HepG2 (cell line): ENCODE results near the gene YIF1A. TPM values are rescaled to one million over a fixed set of nuclear protein-coding genes. Genes with fewer than 3 reads are reported as not detected.

Source experiments
- ATAC-seq: fragments of 200-7000 bp; cut with Tn5 transposase; 3 replicates; pipeline ENCODE4 v1.9.1; 2020; ENCODE audit warnings: mild to moderate bottlenecking, moderate library complexity
- BruUV-seq: library from RNA; stranded (reverse); fragments of 400-500 nt; replicated peaks from 2 replicates; lab custom pipeline; 2021; lab: Mats Ljungman, UMichigan
- CTCF ChIA-PET: fragments of 300-600 bp; formaldehyde crosslinking; extraction: SDS; loops from one replicate; lab custom pipeline; 2021; ENCODE audit warnings: low total read pairs, inconsistent platforms, low intra/inter-chr PET ratio; lab: Yijun Ruan, JAX
- POLR2A ChIA-PET: fragments of 350-600 bp; sonication (Branson Sonifier 250); formaldehyde crosslinking; loops from one replicate; lab custom pipeline; 2020; ENCODE audit warnings: antibody characterized with exemption, inconsistent platforms; lab: Yijun Ruan, JAX
- DNase-seq: peaks from one replicate; pipeline ENCODE4 v3.0.0-alpha.2; 2015; ENCODE audit warnings: low spot score
- FAIRE-seq: peaks from 3 replicates; lab custom pipeline; 2011; peaks lifted over from hg19 to GRCh38; lab: Jason Lieb, UNC
- H2AFZ ChIP-seq: one replicate; pipeline ENCODE4 v1.6.1; 2011; ENCODE audit warnings: low read length, inconsistent platforms
- H3K27ac ChIP-seq: fragments of 300-600 bp; 3 replicates; pipeline ENCODE4 v1.8.0; 2011; ENCODE audit warnings: mixed run types, mild to moderate bottlenecking, mixed read lengths, low read length, inconsistent platforms; ENCODE audit not compliant: insufficient read depth; ENCODE audit errors: extremely low read length
- H3K27me3 ChIP-seq, 2 experiments: fragments of 200-600 bp in 1 of 2; 2 replicates in 1 of 2; 3 replicates in 1 of 2; pipeline versions ENCODE4 v1.6.0 to v1.8.0; 2011; ENCODE audit warnings: low read length in 2 of 2, mild to moderate bottlenecking in 2 of 2, moderate library complexity in 2 of 2, inconsistent platforms in 1 of 2; ENCODE audit not compliant: insufficient read depth in 2 of 2, control insufficient read depth in 1 of 2
- H3K36me3 ChIP-seq, 2 experiments: fragments of 200-600 bp in 1 of 2; replicated peaks in 1 of 2; 2 replicates in 1 of 2; 3 replicates in 1 of 2; pipeline versions ENCODE4 v1.5.1 to v1.8.0; 2011; ENCODE audit warnings: low read length in 2 of 2, inconsistent platforms in 1 of 2; ENCODE audit not compliant: insufficient read depth in 2 of 2, control insufficient read depth in 1 of 2
- H3K4me1 ChIP-seq: 2 replicates; pipeline ENCODE4 v1.5.1; 2012; ENCODE audit warnings: low read length, inconsistent platforms; ENCODE audit not compliant: insufficient read depth
- H3K4me2 ChIP-seq: 2 replicates; pipeline ENCODE4 v1.6.0; 2011; ENCODE audit warnings: low read depth, low read length, inconsistent platforms
- H3K4me3 ChIP-seq, 3 experiments: fragments of 200-600 bp in 1 of 3; sonication (generic), shearing (Covaris generic) in 1 of 3; replicated peaks in 1 of 3; 2 replicates each; pipeline ENCODE4 v1.5.1; 2011 to 2016; ENCODE audit warnings: low read length in 3 of 3, inconsistent platforms in 2 of 3, low read depth in 2 of 3, mild to moderate bottlenecking in 2 of 3, control low read depth in 1 of 3, mixed read lengths in 1 of 3; ENCODE audit not compliant: insufficient read depth in 1 of 3
- H3K79me2 ChIP-seq: one replicate; pipeline ENCODE4 v1.6.1; 2011; ENCODE audit warnings: low read length, inconsistent platforms; ENCODE audit not compliant: insufficient read depth
- H3K9ac ChIP-seq: 2 replicates; pipeline ENCODE4 v1.6.0; 2011; ENCODE audit warnings: mild to moderate bottlenecking, low read depth, low read length, inconsistent platforms; ENCODE audit not compliant: insufficient read depth
- H3K9me3 ChIP-seq: 2 replicates; pipeline ENCODE4 v1.5.1; 2012; ENCODE audit warnings: mild to moderate bottlenecking, low read length
- H4K20me1 ChIP-seq: 2 replicates; pipeline ENCODE4 v1.6.0; 2011; ENCODE audit warnings: inconsistent platforms, mild to moderate bottlenecking, low read length, moderate library complexity; ENCODE audit not compliant: insufficient read depth
- EED ChIP-seq: sonication (generic); formaldehyde crosslinking; IDR thresholded peaks from 2 replicates; pipeline ENCODE4 v1.5.0; 2020; ENCODE audit warnings: mild to moderate bottlenecking, missing genetic modification reagents
- KAT8 ChIP-seq: IDR thresholded peaks from 2 replicates; pipeline ENCODE4 v1.6.1; 2016; ENCODE audit warnings: missing genetic modification reagents, missing compliant biosample characterization
- MEIS1 ChIP-seq: sonication (generic); formaldehyde crosslinking; IDR thresholded peaks from 2 replicates; pipeline ENCODE4 v1.9.0; 2021; ENCODE audit warnings: mild to moderate bottlenecking, missing genetic modification reagents, moderate library complexity, borderline replicate concordance
- MXD4 ChIP-seq: IDR thresholded peaks from 2 replicates; pipeline ENCODE4 v1.6.1; 2016; ENCODE audit warnings: mild to moderate bottlenecking, missing biosample characterization, missing genetic modification reagents
- NR2F2 ChIP-seq: IDR thresholded peaks from 2 replicates; pipeline ENCODE4 v1.6.1; 2012; ENCODE audit warnings: low read depth, inconsistent platforms, borderline replicate concordance
- PHF21A ChIP-seq: sonication (generic); formaldehyde crosslinking; IDR thresholded peaks from 2 replicates; pipeline ENCODE4 v1.5.0; 2020; ENCODE audit warnings: mild to moderate bottlenecking, missing genetic modification reagents
- PHF8 ChIP-seq: sonication (generic); formaldehyde crosslinking; IDR thresholded peaks from 2 replicates; pipeline ENCODE4 v1.5.0; 2020; ENCODE audit warnings: missing genetic modification reagents
- RBM39 ChIP-seq: fragments of 200-400 bp; formaldehyde crosslinking; IDR thresholded peaks from one replicate; pipeline ENCODE4 v1.6.1; 2018; ENCODE audit warnings: antibody characterized with exemption, mild to moderate bottlenecking, low read depth, low read length; ENCODE audit not compliant: poor library complexity, severe bottlenecking
- SIN3B ChIP-seq: fragments of 150-350 bp; IDR thresholded peaks from 2 replicates; pipeline ENCODE4 v1.6.1; 2014; ENCODE audit warnings: low read length
- SPEN ChIP-seq: sonication (generic); formaldehyde crosslinking; IDR thresholded peaks from 2 replicates; pipeline ENCODE4 v1.5.1; 2020; ENCODE audit warnings: low read depth, mild to moderate bottlenecking, missing genetic modification reagents
- ZBTB20 ChIP-seq: sonication (generic); formaldehyde crosslinking; IDR thresholded peaks from 2 replicates; pipeline ENCODE4 v1.8.1; 2023; ENCODE audit warnings: missing genetic modification reagents, low read depth, mild to moderate bottlenecking, borderline replicate concordance
- ZFYVE20 ChIP-seq: sonication (generic); formaldehyde crosslinking; IDR thresholded peaks from 2 replicates; pipeline ENCODE4 v1.8.0; 2023; ENCODE audit warnings: low read depth, mild to moderate bottlenecking, moderate library complexity, missing genetic modification reagents, borderline replicate concordance
- ZNF207 ChIP-seq: fragments of 450-650 bp; IDR thresholded peaks from 2 replicates; pipeline ENCODE4 v1.6.1; 2016; ENCODE audit warnings: antibody characterized with exemption, borderline replicate concordance
- ZNF543 ChIP-seq: sonication (generic); formaldehyde crosslinking; IDR thresholded peaks from 2 replicates; pipeline ENCODE4 v1.4.0; 2020; ENCODE audit warnings: mild to moderate bottlenecking, missing genetic modification reagents
- ZNF569 ChIP-seq: sonication (generic); formaldehyde crosslinking; IDR thresholded peaks from 2 replicates; pipeline ENCODE4 v1.5.0; 2020; ENCODE audit warnings: mild to moderate bottlenecking, missing genetic modification reagents, moderate library complexity, borderline replicate concordance
- ZNF891 ChIP-seq: sonication (generic); formaldehyde crosslinking; IDR thresholded peaks from 2 replicates; pipeline ENCODE4 v1.5.0; 2020; ENCODE audit warnings: mild to moderate bottlenecking, missing genetic modification reagents
- WGBS: methylation state at CpG from one replicate; pipeline ENCODE4 v1.1.6; 2017; ENCODE audit warnings: low lambda C conversion rate; 5-methylcytosine and 5-hydroxymethylcytosine counted together
- in situ Hi-C: cut with HindIII; loops from 2 replicates; pipeline ENCODE4 v1.10.0; 2017; ENCODE audit warnings: low pct_unique_long_range_greater_than_20kb; ENCODE audit not compliant: extremely low pct_ligation_motif_present
- intact Hi-C: fragments of 100-400 bp; cut with micrococcal nuclease; formaldehyde crosslinking; loops from one replicate; pipeline ENCODE4 v1.10.0; 2022; ENCODE audit not compliant: unreplicated experiment
- polyA plus RNA-seq, 8 experiments: library from polyadenylated mRNA; depleted of rRNA in 3 of 8; stranded (reverse) in 7 of 8; unstranded in 1 of 8; fragments of >200 nt; fragmentation: Illumina TruSeq in 4 of 8; extraction: Trizol in 4 of 8; gene quantifications; 2 replicates each; pipeline versions ENCODE4 v1.2.1 to v1.2.3, GENCODE V29; 2011 to 2016; ENCODE audit warnings: low read depth in 4 of 8, missing spikeins in 1 of 8, mixed read lengths in 1 of 8; ENCODE audit not compliant: insufficient read depth in 1 of 8
- total RNA-seq, 5 experiments: library from RNA; depleted of rRNA; stranded (reverse); fragments of >200 nt; fragmentation: Illumina TruSeq; extraction: Trizol; gene quantifications; 2 replicates each; pipeline ENCODE4 v1.2.3, GENCODE V29; 2016; ENCODE audit warnings: low read depth in 1 of 5
- TF ChIP-seq, protein P1 (sequence below): sonication (generic); formaldehyde crosslinking; IDR thresholded peaks from 2 replicates; pipeline ENCODE4 v1.4.0; 2020; ENCODE audit warnings: mild to moderate bottlenecking, missing genetic modification reagents
- TF ChIP-seq, protein P2 (sequence below): IDR thresholded peaks from 2 replicates; pipeline ENCODE4 v1.6.1; 2016
- TF ChIP-seq, protein P3 (sequence below): sonication (generic); formaldehyde crosslinking; IDR thresholded peaks from 2 replicates; pipeline ENCODE4 v1.4.0; 2020; ENCODE audit warnings: missing genetic modification reagents

YIF1A gene
- total and polyA plus RNA-seq, 2 of the 13 experiments (the other 11 are each of a cell fraction or from before 2014, with no cell fraction given) = 133 to 145 TPM

DNA sequence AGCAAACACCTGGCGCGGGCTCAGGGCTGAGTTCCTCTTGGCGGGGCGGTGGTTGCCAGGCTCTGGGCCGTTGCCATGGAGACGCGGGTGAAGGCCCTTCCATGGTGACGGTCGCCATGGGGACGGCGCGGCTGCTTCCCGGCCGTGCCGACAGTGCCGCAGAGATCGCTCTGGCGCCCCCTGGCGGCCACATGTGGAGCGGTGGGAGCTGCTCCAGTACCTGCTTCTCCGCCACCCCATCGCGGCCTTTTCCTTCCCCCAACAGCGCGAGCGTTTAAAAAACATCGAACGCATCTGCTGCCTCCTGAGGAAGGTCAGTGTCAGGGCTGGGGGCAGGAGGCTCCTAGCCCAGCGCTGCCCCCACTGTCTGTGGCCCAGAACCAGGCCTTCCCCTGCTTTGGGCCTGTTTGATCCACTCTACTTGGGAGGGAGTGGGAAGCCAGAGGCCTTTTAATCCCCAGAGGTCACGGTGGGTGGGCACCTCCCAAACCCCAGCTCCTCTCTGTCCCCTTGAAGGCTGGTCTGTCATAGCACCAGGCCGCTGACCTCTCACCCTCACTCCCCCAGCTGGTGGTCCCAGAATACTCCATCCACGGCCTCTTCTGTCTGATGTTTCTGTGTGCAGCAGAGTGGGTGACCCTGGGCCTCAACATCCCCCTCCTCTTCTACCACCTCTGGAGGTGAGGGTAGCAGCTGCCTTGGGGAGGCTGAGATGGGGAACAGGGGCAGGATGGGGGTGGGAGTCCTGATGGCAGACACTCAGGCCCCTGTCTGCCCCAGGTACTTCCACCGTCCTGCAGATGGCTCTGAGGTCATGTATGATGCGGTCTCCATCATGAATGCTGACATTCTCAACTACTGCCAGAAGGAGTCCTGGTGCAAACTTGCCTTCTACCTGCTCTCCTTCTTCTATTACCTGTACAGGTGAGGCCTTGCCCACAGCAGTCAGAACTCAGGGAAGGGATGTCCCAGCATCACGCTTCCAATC, 6.2 kb downstream of the YIF1A start:
- Histone ChIP-seq H4K20me1 (peaks cover 4% of the 10 kb centered on the region), H3K9ac (no peak overlapping the region), H2AFZ (no peak overlapping the region), H3K27ac (no peak overlapping the region), H3K4me2 (peak overlapping the region; percentile 46), H3K27me3 (peaks cover 3 to 9% of the 10 kb centered on the region in 2 experiments; a peak in 3 of 5 replicates), H3K79me2 (peaks cover 21% of the 10 kb centered on the region), H3K36me3 (peaks cover 5 to 23% of the 10 kb centered on the region in 2 experiments; a peak in 4 of 5 replicates), H3K9me3 (no peaks in the 10 kb centered on the region), H3K4me3 (no peak overlapping the region), H3K4me1 (peaks cover 60% of the 10 kb centered on the region)
- ATAC-seq (peak; percentile 75), FAIRE-seq (peak; percentile 60), DNase-seq (peak; percentile 93)
- ChIA-PET CTCF (interaction anchor here (1.7 to 1.8 kb wide), 2 partner anchors 45 to 60 kb away, joined by 8 to 26 read pairs; no protein-coding TSS in a partner anchor), POLR2A (interaction anchor here (1.3 to 2.3 kb wide), 4 partner anchors 8 to 53 kb away, joined by 3 to 9 read pairs (median 6); partner anchors contain the start of genes RAB1B and RIN1)
- intact Hi-C loops (no loop called here), in situ Hi-C loops (no loop called here)
- BruUV-seq = no TSS peak
- WGBS = 51% methylated on average over 9 of the region's 35 CpGs
- no peak for TF ChIP-seq ZNF891 (CRISPR knock-in tag)
- no peak for TF ChIP-seq PHF8
- TF ChIP-seq ZNF543 = no peak
- no peak for TF ChIP-seq SIN3B
- no peak for TF ChIP-seq ZNF569
- no peak for TF ChIP-seq NR2F2
- TF ChIP-seq ZBTB20 (CRISPR knock-in tag) = no peak
- no peak for TF ChIP-seq ZFYVE20 (CRISPR knock-in tag)
- TF ChIP-seq KAT8 (CRISPR knock-in tag) = peak; percentile 46; the same call in 1 of the 2 replicates
- no peak for TF ChIP-seq RBM39
- no peak for TF ChIP-seq ZNF207
- no peak for TF ChIP-seq PHF21A (CRISPR knock-in tag)
- TF ChIP-seq EED = no peak
- no peak for TF ChIP-seq MEIS1 (CRISPR knock-in tag)
- TF ChIP-seq, protein P1, sequence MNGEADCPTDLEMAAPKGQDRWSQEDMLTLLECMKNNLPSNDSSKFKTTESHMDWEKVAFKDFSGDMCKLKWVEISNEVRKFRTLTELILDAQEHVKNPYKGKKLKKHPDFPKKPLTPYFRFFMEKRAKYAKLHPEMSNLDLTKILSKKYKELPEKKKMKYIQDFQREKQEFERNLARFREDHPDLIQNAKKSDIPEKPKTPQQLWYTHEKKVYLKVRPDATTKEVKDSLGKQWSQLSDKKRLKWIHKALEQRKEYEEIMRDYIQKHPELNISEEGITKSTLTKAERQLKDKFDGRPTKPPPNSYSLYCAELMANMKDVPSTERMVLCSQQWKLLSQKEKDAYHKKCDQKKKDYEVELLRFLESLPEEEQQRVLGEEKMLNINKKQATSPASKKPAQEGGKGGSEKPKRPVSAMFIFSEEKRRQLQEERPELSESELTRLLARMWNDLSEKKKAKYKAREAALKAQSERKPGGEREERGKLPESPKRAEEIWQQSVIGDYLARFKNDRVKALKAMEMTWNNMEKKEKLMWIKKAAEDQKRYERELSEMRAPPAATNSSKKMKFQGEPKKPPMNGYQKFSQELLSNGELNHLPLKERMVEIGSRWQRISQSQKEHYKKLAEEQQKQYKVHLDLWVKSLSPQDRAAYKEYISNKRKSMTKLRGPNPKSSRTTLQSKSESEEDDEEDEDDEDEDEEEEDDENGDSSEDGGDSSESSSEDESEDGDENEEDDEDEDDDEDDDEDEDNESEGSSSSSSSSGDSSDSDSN (CRISPR knock-in tag) = peak; percentile 38; the same call in 1 of the 2 replicates
- TF ChIP-seq MXD4 (CRISPR knock-in tag) = peak; percentile 90
- TF ChIP-seq, protein P2, sequence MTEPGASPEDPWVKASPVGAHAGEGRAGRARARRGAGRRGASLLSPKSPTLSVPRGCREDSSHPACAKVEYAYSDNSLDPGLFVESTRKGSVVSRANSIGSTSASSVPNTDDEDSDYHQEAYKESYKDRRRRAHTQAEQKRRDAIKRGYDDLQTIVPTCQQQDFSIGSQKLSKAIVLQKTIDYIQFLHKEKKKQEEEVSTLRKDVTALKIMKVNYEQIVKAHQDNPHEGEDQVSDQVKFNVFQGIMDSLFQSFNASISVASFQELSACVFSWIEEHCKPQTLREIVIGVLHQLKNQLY (CRISPR knock-in tag) = no peak
- no peak for TF ChIP-seq SPEN (CRISPR knock-in tag)
- TF ChIP-seq, protein P3, sequence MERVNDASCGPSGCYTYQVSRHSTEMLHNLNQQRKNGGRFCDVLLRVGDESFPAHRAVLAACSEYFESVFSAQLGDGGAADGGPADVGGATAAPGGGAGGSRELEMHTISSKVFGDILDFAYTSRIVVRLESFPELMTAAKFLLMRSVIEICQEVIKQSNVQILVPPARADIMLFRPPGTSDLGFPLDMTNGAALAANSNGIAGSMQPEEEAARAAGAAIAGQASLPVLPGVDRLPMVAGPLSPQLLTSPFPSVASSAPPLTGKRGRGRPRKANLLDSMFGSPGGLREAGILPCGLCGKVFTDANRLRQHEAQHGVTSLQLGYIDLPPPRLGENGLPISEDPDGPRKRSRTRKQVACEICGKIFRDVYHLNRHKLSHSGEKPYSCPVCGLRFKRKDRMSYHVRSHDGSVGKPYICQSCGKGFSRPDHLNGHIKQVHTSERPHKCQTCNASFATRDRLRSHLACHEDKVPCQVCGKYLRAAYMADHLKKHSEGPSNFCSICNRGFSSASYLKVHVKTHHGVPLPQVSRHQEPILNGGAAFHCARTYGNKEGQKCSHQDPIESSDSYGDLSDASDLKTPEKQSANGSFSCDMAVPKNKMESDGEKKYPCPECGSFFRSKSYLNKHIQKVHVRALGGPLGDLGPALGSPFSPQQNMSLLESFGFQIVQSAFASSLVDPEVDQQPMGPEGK (CRISPR knock-in tag) = no peak
